GM18861 (cell line): ENCODE data around the gene GPAT3.
A peak's percentile ranks its signal among the peaks of the same experiment; 100 is the strongest.

Experiments used
- ATAC-seq: cut with Tn5 transposase; IDR thresholded peaks from one replicate; pipeline ENCODE4 v1.9.1; 2021; ENCODE audit not compliant: unreplicated experiment

The GPAT3 gene

DNA sequence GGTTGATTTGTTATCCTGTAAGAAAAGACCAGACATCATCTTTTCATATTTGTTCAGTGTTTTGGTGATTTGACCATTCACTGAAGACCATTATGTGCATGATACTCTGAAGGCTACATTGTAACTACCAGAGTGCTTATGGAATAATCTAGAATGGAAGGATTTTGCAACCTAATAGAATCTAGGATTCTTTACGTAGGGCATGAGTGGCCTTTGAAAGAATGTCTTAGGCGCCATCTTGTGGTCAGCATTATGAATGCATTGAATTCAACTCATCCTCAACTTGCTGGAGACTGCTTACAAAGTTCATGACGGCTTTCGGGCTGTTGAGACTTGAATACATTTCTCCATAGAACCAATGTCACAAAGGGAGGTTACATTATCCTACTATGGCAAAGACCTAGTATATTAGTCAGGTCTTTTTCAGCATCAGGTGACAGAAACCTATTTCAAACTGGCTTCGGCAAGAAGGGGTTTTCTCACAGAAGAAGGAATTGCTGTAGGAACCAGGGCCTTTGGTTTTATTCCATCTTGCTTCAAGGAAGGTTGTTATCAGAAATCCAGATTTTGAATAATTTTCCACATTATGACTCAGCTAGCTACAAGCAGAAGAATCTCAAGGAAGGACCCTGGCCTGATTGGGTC is 104.1 kb downstream of the GPAT3 start:
- ATAC-seq = peak; percentile 59

GRCh38 chr4:83643036-83643435 is 107.1 kb downstream of the GPAT3 start:
- no peak for ATAC-seq

DNA sequence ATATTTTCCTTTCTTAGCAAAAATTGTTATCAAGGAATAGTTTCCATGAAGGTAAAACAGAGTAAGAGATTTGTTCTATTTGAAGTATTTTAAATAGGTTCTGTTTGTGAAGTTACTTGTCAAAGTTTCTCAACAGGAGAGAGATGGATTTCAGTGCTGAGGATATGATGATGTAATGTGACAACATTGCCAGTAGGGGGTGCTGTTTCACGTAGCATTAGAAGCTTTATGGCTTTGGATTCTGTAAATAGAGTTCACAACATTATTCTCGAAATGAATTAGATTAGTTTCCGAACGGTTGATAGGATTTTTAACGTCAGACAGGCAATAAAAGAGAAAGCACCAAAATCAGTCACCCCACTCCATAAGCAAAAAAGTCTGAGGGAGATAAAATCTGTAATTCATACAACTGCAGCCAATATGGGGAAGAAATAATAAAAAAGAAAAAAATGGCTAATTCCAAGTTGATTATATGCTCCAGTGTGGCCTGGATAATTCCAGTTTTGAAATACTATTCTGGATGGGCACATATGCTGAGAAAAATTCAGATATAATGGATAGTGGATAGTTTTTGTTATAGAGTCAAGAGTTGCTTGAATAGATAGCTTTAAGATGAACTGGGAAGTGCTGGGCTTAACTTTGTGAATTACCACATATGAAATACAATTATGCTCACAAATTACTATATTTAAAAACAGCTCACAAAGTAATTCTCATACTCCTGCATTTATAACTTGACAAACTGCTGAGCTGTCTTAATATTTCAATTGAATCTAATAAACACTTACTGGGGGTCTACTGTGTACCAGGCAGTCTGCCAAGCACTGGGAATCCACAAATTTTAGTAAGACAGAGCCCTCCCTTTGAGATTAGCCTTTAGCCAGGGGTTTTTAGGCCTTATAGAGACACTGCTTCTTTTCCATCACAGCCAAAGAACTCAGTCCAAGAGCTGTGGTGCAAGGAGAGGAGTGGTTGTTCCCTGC is 109.1 kb downstream of the GPAT3 start:
- peak; percentile 68 for ATAC-seq

DNA sequence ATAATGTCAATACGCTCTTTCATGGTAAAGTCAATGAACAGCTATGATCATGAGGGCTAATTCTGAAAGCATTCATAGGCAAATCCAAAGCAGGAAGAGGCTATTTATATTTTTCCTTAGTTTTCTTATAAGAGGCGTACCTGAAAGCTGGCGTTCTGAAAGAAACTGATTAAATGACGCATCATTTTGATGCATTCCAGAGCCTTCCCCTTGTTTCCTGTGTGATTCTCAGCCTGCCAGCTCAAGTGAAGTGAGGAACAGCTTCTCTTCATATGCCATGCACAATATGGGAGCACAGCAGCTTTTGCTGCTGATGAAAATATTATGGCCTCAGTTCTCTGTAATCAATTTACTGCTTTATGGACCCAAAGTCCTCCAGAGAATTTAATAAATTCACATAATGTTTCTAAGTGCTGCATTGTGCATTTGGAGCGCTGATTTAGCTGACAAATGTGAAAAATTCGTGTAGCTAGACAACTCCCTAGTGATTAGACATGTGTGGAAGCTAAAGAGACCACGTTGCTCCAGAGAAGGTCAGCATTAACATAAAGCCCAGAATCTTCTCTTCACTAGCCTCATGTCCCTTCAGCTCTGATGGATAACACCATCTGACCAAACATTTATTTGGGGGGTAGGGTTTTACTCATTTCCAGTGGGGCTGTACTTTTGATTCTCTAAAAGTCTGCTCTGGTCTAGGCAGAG is 110.8 kb downstream of the GPAT3 start:
- ATAC-seq = no peak

GRCh38 chr4:83651846-83652245 is 115.9 kb downstream of the GPAT3 start:
- no peak for ATAC-seq
